PC-3 (cell line): ENCODE measurements around the gene STMP1.

Experiments used
- EZH2 ChIP-seq: fragments of 300-600 bp; sonication (generic); IDR thresholded peaks from one replicate; pipeline ENCODE4 v1.6.1; 2017; ENCODE audit warnings: antibody characterized with exemption, mild to moderate bottlenecking, low read length; ENCODE audit not compliant: unreplicated experiment
- TF ChIP-seq, protein P1 (sequence below): fragments of 300-600 bp; sonication (generic); conservative IDR thresholded peaks from 2 replicates; pipeline ENCODE4 v1.5.1; 2017; ENCODE audit warnings: antibody characterized with exemption, low read depth, mild to moderate bottlenecking, low read length

DNA sequence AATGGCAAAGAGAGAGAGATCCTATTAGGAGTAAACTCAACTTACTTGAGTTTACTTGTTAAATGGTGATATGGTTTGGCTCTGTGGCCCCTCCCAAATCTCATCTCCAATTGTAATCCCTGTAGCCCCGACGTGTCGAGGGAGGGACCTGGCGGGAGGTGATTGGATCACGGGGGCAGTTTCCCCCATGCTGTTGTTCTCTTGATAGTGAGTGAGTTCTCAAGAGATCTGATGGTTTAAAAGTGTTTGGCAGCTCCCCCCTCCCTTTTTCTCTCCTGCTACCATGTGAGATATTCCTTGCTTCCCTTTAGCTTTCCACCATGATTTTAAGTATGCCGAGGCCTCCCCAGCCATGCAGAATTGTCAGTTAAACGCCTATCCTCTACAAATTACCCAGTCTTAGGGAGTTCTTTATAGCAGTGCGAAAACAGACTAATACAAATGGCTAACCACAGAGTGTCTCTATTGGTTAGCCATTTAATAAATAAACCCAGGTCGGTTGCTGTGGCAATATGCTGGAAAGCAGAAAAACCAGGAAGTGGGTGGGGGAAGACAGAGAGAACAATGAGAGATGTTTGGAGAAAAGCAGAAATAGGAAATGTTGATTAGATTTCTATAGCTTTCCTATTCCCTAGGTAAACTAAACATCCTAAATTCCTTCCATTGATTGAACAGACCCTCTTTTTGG is 3.0 kb upstream of the STMP1 start:
- TF ChIP-seq, protein P1, sequence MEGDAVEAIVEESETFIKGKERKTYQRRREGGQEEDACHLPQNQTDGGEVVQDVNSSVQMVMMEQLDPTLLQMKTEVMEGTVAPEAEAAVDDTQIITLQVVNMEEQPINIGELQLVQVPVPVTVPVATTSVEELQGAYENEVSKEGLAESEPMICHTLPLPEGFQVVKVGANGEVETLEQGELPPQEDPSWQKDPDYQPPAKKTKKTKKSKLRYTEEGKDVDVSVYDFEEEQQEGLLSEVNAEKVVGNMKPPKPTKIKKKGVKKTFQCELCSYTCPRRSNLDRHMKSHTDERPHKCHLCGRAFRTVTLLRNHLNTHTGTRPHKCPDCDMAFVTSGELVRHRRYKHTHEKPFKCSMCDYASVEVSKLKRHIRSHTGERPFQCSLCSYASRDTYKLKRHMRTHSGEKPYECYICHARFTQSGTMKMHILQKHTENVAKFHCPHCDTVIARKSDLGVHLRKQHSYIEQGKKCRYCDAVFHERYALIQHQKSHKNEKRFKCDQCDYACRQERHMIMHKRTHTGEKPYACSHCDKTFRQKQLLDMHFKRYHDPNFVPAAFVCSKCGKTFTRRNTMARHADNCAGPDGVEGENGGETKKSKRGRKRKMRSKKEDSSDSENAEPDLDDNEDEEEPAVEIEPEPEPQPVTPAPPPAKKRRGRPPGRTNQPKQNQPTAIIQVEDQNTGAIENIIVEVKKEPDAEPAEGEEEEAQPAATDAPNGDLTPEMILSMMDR: no peak
- no peak for TF ChIP-seq EZH2
